Purkinje cell (primary cell): ENCODE results near the gene CTSV. TPM values are rescaled to one million over a fixed set of nuclear protein-coding genes. Genes with fewer than 3 reads are reported as not detected.

ENCODE experiments used
- polyA plus RNA-seq: library from polyadenylated mRNA; unstranded; fragments of >200 nt; fragmentation: Nextera tagmentation; gene quantifications from 2 replicates; pipeline ENCODE4 v1.2.1, GENCODE V29; 2014

Gene CTSV
- polyA plus RNA-seq: 2.4 TPM in 1 of 2 replicates, not detected in the other

DNA sequence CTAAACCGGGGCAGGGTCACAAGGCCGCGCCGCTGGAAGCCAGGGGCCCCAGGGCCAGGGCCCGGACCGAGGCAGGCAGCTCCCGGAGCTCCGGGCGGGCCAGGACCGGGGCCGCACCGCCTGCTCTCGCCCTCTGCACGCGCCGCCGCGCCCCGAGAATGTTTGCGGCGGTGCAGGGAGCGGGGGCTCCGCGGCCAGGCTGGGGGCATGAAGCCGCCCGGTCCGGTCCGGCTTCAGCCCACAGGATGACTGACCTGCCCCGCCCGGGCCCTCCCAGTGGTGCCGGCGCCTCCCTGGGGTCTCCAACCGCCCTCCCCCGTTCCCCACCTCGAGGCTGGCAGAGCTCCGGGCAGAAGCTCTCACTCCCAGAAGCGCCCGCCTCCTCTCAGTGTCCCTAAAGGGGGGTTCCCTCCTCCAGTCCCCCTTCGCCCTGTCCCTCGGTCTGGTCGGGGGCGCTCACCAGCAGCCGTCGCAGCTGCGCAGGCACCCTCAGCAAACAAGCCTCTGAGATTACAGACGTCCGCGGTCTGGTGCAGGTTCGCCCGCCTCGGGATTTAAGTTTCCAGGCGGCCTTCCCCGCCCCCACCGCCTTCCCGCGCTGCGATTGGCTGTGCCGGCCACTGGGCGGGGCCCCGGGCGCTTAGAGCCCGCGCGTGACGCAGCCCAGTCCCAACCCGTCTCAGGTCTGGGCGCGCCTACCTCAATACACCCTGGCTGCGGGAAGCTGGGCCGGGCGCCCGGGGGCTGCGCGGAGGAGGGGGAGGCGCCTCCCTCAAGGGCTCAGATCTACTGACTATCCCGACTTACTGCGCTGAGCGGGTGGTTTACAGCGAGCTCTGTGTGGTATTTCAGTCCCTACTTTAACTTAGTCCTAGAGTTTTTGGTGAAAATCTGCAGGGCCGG is at the start of gene CTSV:
CTSV (minus strand) TSS at position 532 of the 903 bp plus-strand sequence. CDS start 1,099 bp downstream, outside the sequence.

Other genes with a start within 250 kb of the CTSV start
- gene ZNF782, start 184.6 kb downstream of the CTSV start, polyA plus RNA-seq: 4.0 and 4.6 TPM in 2 replicates
- not detected in 2 replicates for gene NUTM2G, start 110.3 kb downstream of the CTSV start, polyA plus RNA-seq